Measurements from ENCODE around the gene USH2A. TPM values are rescaled to one million over a fixed set of nuclear protein-coding genes. Genes with fewer than 3 reads are reported as not detected.

The USH2A gene
- total and polyA plus RNA-seq, 3 donors from 2014 or later: 1.6 to 2.5 (median 1.8) TPM

GRCh38 chr1:215863796-215864195 is 559.5 kb downstream of the USH2A start:
- H3K4me3 ChIP-seq: no peak overlapping the region

DNA sequence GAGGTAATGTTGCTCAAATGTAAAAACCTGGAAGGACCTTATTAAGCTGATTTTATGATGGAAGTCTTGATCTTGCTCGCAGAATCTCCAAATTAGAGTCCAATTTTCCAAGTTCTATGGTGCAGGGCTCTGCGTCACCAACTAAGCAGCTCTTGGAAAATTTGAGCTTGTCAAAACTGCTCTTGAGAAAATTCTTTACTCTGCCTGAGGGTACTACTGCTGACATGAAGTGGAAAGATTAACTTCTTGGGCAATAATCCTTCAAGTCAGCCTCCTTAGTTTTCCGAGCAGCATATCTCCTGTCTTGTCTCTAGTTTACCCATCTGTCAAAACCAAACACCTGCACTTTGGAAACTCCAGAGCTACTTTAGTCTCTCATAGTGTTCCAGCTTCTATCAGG is 562.4 kb downstream of the USH2A start:
- no peaks in the 10 kb centered on the region for H3K36me3 ChIP-seq (ENCODE audit: low read depth, missing control alignments)
- no peaks in the 10 kb centered on the region for H3K27me3 ChIP-seq
- no peak for DNase-seq
- H3K4me3 ChIP-seq: no peak overlapping the region
- 79 to 80% methylated on average over 3 of the region's 3 CpGs for WGBS, 2 donors
- no peak overlapping the region for H3K27ac ChIP-seq
- no peaks in the 10 kb centered on the region for H3K4me1 ChIP-seq
- intact Hi-C loops (cut with DNase I; ENCODE audit: low total_unique reads): no loop called here
- no peaks in the 10 kb centered on the region for H3K9me3 ChIP-seq
- TF ChIP-seq CTCF (IDR thresholded peaks at IDR 0.05): no peak
- TF ChIP-seq POLR2A (IDR thresholded peaks at IDR 0.05): no peak

More at GRCh38 chr1:215863796-215864195, 559.5 kb downstream of the USH2A start:
- H3K9me3 ChIP-seq: no peaks in the 10 kb centered on the region
- intact Hi-C loops (cut with DNase I; ENCODE audit: low total_unique reads): no loop called here
- H3K4me1 ChIP-seq: no peaks in the 10 kb centered on the region
- no peaks in the 10 kb centered on the region for H3K36me3 ChIP-seq (ENCODE audit: low read depth, missing control alignments)
- H3K27ac ChIP-seq: no peak overlapping the region
- no peak for DNase-seq
- no peaks in the 10 kb centered on the region for H3K27me3 ChIP-seq
- TF ChIP-seq CTCF (IDR thresholded peaks at IDR 0.05) (no peak), POLR2A (IDR thresholded peaks at IDR 0.05) (no peak)

DNA sequence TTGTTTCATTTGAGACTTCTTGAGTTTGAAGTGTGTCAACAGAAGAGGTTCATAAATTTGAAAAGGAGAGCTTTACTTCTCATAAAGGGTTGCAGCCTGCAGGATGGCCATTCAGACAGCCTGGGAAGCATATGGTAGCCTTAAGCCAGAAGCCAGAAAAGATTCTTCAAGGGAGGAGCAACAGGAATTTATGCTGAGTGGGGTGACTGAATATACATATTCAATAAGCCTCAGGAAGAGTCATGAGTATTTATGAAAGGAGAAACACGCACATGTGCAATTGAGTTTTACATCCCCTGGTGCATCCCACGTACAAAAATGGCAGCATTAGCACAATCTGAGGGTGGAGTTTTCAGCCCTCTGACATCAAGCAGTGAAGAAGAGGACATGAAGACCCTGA is 565.9 kb downstream of the USH2A start:
- Histone ChIP-seq H3K9me3 (no peaks in the 10 kb centered on the region), H3K4me3 (no peak overlapping the region), H3K36me3 (ENCODE audit: low read depth, missing control alignments) (no peaks in the 10 kb centered on the region), H3K27me3 (no peaks in the 10 kb centered on the region), H3K27ac (no peak overlapping the region), H3K4me1 (no peaks in the 10 kb centered on the region)
- no peak for DNase-seq
- 58 to 92% methylated on average over 2 of the region's 2 CpGs for WGBS, 2 donors
- intact Hi-C loops (cut with DNase I; ENCODE audit: low total_unique reads): no loop called here
- no peak for TF ChIP-seq CTCF (IDR thresholded peaks at IDR 0.05)
- no peak for TF ChIP-seq POLR2A (IDR thresholded peaks at IDR 0.05)

- Histone ChIP-seq H3K4me3 (no peak overlapping the region), H3K4me1 (no peaks in the 10 kb centered on the region), H3K27me3 (no peaks in the 10 kb centered on the region), H3K27ac (no peak overlapping the region), H3K36me3 (ENCODE audit: low read depth, missing control alignments) (no peaks in the 10 kb centered on the region), H3K9me3 (no peaks in the 10 kb centered on the region)
- intact Hi-C loops (cut with DNase I; ENCODE audit: low total_unique reads): no loop called here
- WGBS, 2 donors: 67 to 72% methylated on average over 6 of the region's 6 CpGs
- TF ChIP-seq POLR2A (IDR thresholded peaks at IDR 0.05) (no peak), CTCF (IDR thresholded peaks at IDR 0.05) (no peak)
- DNase-seq: no peak
Observed at GRCh38 chr1:215845234-215845891, 577.9 kb downstream of the USH2A start.

GRCh38 chr1:215844777-215845176 is 578.5 kb downstream of the USH2A start:
- intact Hi-C loops (cut with DNase I; ENCODE audit: low total_unique reads): no loop called here
- no peaks in the 10 kb centered on the region for H3K27me3 ChIP-seq

More at GRCh38 chr1:215844777-215845176, 578.5 kb downstream of the USH2A start:
- no peaks in the 10 kb centered on the region for H3K9me3 ChIP-seq
- DNase-seq: no peak
- TF ChIP-seq POLR2A (IDR thresholded peaks at IDR 0.05) (no peak), CTCF (IDR thresholded peaks at IDR 0.05) (no peak)
- no peaks in the 10 kb centered on the region for H3K36me3 ChIP-seq (ENCODE audit: low read depth, missing control alignments)
- 82 to 85% methylated on average over 2 of the region's 2 CpGs for WGBS, 2 donors
- no peak overlapping the region for H3K4me3 ChIP-seq
- no peak overlapping the region for H3K27ac ChIP-seq
- H3K4me1 ChIP-seq: no peaks in the 10 kb centered on the region

All from testis (tissue), 3 donors.